Lower lobe of right lung (tissue), 2 donors: ENCODE results near the gene MSI2. TPM values are rescaled to one million over a fixed set of nuclear protein-coding genes. Genes with fewer than 3 reads are reported as not detected.

Source experiments
- ATAC-seq, 2 donors: fragments of 200-7000 bp; cut with Tn5 transposase; one replicate each; pipeline ENCODE4 v1.9.1; 2020 to 2022; ENCODE audit warnings: mild to moderate bottlenecking in 2 of 2, moderate library complexity in 2 of 2
- DNase-seq: peaks from one replicate; pipeline ENCODE4 v3.0.0-alpha.2; 2020
- H3K27ac ChIP-seq: fragments of 200-600 bp; one replicate; pipeline ENCODE4 v1.8.0; 2022
- H3K27me3 ChIP-seq: fragments of 200-600 bp; one replicate; pipeline ENCODE4 v1.8.0; 2022; ENCODE audit warnings: low read depth
- H3K36me3 ChIP-seq: fragments of 200-600 bp; one replicate; pipeline ENCODE4 v1.8.0; 2022; ENCODE audit warnings: mild to moderate bottlenecking
- H3K4me1 ChIP-seq: fragments of 200-600 bp; one replicate; pipeline ENCODE4 v1.8.0; 2022
- H3K4me3 ChIP-seq: fragments of 200-600 bp; one replicate; pipeline ENCODE4 v1.8.0; 2022; ENCODE audit warnings: mild to moderate bottlenecking
- H3K9me3 ChIP-seq: fragments of 200-600 bp; one replicate; pipeline ENCODE4 v1.8.0; 2022
- intact Hi-C: fragments of 100-400 bp; cut with DNase I; formaldehyde crosslinking; loops from one replicate; pipeline ENCODE4 v1.11.0; 2022
- total RNA-seq: library from RNA; stranded (reverse); fragmentation: NEBNext Ultra II Directional; extraction: Animal tissue kit (Norgen Biotek cat#: 25700); gene quantifications from one replicate; pipeline ENCODE4 v1.2.1, GENCODE V29; 2021
- TF ChIP-seq, protein P1 (sequence below): fragments of 200-600 bp; IDR thresholded peaks from one replicate; pipeline ENCODE4 v1.8.0; 2022; ENCODE audit warnings: antibody characterized with exemption, mild to moderate bottlenecking
- donor health status: DM: no; HTN: yes; CAD: no; lungs with severe emphysema.

MSI2 gene
- total RNA-seq, 1 donor from 2014 or later, result 43.9 TPM

DNA sequence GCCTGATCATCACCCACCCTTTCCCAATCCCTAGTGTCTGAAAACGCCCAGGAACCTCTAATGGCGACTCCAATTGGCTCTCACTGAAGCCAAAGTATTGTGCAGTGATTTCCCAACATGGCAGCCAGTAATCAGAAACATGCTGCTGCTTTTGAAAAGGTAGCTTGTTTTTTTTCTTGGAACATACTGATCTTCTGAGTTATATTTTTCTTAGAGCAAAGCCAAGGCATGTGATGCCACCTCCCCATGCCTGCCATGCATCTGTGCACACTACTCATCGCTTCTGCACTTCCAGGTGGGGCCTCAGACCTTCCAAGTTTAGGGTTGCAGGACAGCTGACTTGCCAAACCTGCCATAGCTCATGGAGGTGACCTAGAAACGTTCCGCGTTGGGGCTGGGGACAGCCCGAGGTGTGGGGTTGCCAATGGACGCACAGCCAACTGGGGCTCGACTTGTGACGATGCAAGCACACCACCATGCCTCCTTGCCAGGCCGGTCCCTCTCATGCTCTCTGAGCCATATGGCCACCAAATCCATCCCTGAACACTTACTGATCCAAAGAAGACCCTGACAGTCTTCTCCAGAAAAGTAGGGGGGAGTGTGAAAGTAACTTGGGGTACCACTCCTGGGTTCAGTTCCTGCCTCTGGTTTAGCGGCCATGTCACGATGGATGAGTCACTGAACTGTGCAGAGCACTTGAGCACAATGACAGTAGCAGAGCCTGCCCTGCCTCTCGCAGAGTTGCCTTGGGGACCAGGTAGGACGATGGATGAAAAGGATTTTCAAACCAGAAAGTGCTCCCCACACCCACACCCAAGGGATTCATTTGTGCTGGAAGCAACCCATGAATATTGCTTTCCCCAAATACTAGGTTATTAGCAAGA lies 333.1 kb downstream of the MSI2 start:
- TF ChIP-seq, protein P1, sequence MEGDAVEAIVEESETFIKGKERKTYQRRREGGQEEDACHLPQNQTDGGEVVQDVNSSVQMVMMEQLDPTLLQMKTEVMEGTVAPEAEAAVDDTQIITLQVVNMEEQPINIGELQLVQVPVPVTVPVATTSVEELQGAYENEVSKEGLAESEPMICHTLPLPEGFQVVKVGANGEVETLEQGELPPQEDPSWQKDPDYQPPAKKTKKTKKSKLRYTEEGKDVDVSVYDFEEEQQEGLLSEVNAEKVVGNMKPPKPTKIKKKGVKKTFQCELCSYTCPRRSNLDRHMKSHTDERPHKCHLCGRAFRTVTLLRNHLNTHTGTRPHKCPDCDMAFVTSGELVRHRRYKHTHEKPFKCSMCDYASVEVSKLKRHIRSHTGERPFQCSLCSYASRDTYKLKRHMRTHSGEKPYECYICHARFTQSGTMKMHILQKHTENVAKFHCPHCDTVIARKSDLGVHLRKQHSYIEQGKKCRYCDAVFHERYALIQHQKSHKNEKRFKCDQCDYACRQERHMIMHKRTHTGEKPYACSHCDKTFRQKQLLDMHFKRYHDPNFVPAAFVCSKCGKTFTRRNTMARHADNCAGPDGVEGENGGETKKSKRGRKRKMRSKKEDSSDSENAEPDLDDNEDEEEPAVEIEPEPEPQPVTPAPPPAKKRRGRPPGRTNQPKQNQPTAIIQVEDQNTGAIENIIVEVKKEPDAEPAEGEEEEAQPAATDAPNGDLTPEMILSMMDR, result no peak

DNA sequence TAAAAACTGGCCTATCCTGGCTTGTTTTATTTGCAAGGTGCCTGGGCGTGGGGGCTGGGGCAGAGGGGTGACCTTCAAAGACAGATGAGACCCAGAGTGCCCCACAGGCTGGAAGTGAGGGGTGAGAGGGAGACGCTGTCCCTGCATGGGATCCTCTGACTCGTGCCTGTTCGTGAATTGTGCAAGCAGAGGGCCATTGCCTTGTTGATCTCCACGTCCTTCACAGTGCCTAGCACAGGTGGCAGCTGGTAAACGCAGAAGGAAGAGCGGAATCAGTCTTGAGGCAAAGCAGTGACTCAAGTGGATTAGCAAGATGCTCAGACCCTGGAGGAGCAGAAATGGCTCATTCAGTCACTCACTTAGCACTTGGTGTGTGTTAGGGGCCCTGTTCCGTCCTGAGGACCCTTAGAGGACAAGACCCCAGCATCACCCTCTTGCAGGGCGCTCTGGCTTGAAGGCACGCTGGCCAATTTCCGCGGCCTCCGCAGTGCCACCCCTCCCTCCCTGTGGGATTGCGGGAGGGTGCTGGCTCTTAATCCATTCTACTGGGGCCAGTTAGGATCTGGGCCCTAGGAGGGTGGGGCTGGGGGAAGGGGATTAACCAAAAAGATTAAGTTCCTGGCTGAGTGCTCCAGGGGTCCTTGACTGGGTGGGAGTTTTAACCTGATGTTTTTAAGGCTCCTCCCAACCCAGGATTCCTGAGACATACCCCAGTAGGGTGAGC lies 337.6 kb downstream of the MSI2 start:
- intact Hi-C loops, result no loop called here
- Histone ChIP-seq H3K27me3 (no peaks in the 10 kb centered on the region), H3K27ac (no peak overlapping the region), H3K36me3 (no peaks in the 10 kb centered on the region), H3K9me3 (no peaks in the 10 kb centered on the region), H3K4me1 (peaks cover 10% of the 10 kb centered on the region), H3K4me3 (no peak overlapping the region)
- ATAC-seq (no peak), DNase-seq (no peak)
- TF ChIP-seq, protein P1, result no peak

More for the DNA sequence above, 333.1 kb downstream of the MSI2 start:
- ATAC-seq (no peak), DNase-seq (no peak)
- intact Hi-C loops, result no loop called here
- H3K36me3 ChIP-seq, result no peaks in the 10 kb centered on the region
- H3K4me1 ChIP-seq, result no peaks in the 10 kb centered on the region
- H3K27me3 ChIP-seq, result no peaks in the 10 kb centered on the region
- H3K9me3 ChIP-seq, result no peaks in the 10 kb centered on the region
- no peak overlapping the region for H3K27ac ChIP-seq
- H3K4me3 ChIP-seq, result no peak overlapping the region

DNA sequence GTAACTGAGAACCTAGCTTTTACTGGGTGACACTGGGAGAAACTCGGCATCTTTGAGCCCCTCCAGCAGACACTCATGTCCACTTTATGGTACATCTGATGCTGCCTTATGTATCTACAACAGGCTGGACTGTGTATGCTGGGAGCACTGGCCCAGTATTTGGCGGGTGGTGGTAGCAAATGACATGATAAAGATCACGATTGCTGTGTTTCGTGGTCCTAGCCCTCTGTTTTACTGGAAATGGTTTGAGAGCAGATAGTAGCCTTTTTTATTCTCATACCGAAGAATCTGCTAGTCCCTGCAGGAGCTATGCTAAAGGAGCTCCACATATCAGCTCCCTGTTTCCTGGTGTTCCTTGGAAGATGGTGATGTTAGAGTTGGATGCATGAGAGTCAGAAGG lies 338.4 kb downstream of the MSI2 start:
- no peak overlapping the region for H3K27ac ChIP-seq
- H3K4me1 ChIP-seq, result peaks cover 18% of the 10 kb centered on the region
- no peaks in the 10 kb centered on the region for H3K27me3 ChIP-seq
- no peaks in the 10 kb centered on the region for H3K9me3 ChIP-seq
- intact Hi-C loops, result no loop called here
- no peak overlapping the region for H3K4me3 ChIP-seq
- DNase-seq, result no peak
- TF ChIP-seq, protein P1, result no peak
- ATAC-seq, result no peak
- H3K36me3 ChIP-seq, result no peaks in the 10 kb centered on the region

DNA sequence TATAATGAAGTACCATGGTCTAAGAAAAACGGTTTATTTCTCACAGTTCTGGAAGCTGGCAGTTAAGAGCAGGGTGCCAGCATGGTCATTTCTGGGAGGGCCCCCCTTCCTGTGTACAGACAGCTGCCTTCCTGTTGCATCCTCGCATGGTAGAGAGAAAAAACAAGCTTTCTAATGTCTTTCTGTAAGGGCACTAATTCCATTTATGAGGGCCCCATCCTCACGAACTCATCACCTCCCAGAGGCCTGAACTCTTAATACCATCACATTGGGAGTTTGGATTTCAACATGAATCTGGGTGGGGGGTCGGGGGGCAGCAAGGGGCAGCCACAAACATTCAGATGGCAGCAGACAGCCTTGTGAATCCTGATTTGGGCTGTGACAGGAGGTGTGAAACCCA lies 339.1 kb downstream of the MSI2 start:
- Histone ChIP-seq H3K4me1 (peaks cover 25% of the 10 kb centered on the region), H3K9me3 (no peaks in the 10 kb centered on the region), H3K4me3 (no peak overlapping the region), H3K36me3 (no peaks in the 10 kb centered on the region), H3K27me3 (no peaks in the 10 kb centered on the region), H3K27ac (no peak overlapping the region)
- TF ChIP-seq, protein P1, result no peak
- intact Hi-C loops, result no loop called here
- DNase-seq (no peak), ATAC-seq (no peak)

DNA sequence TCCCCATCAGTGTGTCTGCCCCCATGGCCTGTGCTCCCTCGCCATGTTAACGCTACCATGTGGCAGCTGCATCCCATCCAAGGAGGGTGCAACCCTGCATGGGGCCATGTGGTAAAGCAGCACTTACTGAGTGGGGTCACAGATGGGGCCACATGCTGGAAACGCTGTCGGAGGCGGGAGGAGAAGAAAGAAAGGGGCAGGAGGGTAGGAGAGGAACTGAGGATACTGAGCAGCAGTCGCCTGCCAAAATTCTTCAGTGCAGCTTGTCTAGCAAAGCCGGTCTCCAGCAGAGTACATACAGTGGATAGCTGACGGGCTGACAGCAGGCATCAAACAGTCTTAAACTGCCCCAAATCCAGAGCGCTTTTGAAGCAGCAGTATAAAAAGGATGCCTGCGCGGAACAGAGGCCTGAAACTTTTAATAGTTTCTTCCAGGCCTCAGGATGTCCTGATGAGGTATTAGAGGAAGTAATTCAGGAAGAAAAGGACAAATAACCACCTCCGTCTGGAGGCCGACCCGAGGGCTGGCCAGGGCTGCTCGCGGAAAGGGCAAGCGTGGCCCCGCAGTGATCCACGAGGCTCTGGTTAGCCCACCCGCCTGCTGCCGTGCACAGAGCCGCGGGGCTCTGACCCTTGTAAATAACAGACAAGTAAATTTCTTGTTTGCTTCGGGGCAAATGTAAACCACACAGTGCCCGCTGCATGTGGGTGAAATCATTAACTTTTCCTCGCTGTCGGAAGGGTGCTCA lies 339.8 kb downstream of the MSI2 start:
- DNase-seq, result no peak
- Histone ChIP-seq H3K9me3 (no peaks in the 10 kb centered on the region), H3K27ac (no peak overlapping the region), H3K36me3 (no peaks in the 10 kb centered on the region), H3K27me3 (no peaks in the 10 kb centered on the region), H3K4me3 (no peak overlapping the region), H3K4me1 (peaks cover 27% of the 10 kb centered on the region)
- no peak for ATAC-seq
- TF ChIP-seq, protein P1, result no peak
- intact Hi-C loops, result no loop called here
